Ascending aorta (tissue), 2 donors: ENCODE measurements around the gene CDK14. TPM values are rescaled to one million over a fixed set of nuclear protein-coding genes. Genes with fewer than 3 reads are reported as not detected.

Experiments used
- DNase-seq, 2 donors: peaks; one replicate each; pipeline ENCODE4 v3.0.0-alpha.2; 2019; ENCODE audit warnings: low spot score in 2 of 2
- H3K27ac ChIP-seq, 2 donors: fragments of 200-600 bp; sonication (generic); one replicate each; pipeline ENCODE4 v1.5.1; 2016 to 2017; ENCODE audit warnings: mild to moderate bottlenecking in 1 of 2
- H3K27me3 ChIP-seq: fragments of 200-600 bp; sonication (generic); one replicate; pipeline ENCODE4 v1.5.1; 2017
- H3K36me3 ChIP-seq, 2 donors: fragments of 200-600 bp; sonication (generic); one replicate each; pipeline ENCODE4 v1.5.1; 2016
- H3K4me1 ChIP-seq, 2 donors: fragments of 200-600 bp; sonication (generic); one replicate each; pipeline ENCODE4 v1.5.1; 2016 to 2017; ENCODE audit warnings: mild to moderate bottlenecking in 1 of 2
- H3K4me3 ChIP-seq, 2 donors: fragments of 200-600 bp; sonication (generic); one replicate each; pipeline ENCODE4 v1.5.1; 2016 to 2017; ENCODE audit warnings: mild to moderate bottlenecking in 1 of 2
- H3K9me3 ChIP-seq, 2 donors: fragments of 200-600 bp; sonication (generic); one replicate each; pipeline ENCODE4 v1.5.1; 2016
- CTCF ChIP-seq, 3 experiments: fragments of 200-600 bp in 2 of 3; fragments of 450-650 bp in 1 of 3; sonication (generic) in 2 of 3; IDR thresholded peaks; one replicate each; pipeline ENCODE4 v1.5.1; 2016 to 2019; ENCODE audit warnings: antibody characterized with exemption in 3 of 3, mild to moderate bottlenecking in 1 of 3, moderate library complexity in 1 of 3
- intact Hi-C: fragments of 100-400 bp; cut with DNase I; formaldehyde crosslinking; loops from one replicate; pipeline ENCODE4 v1.15.1; 2023
- total RNA-seq: library from RNA; depleted of rRNA; stranded (reverse); fragments of >200 nt; gene quantifications from one replicate; pipeline ENCODE4 v1.1.0, GENCODE V29; 2016

The CDK14 gene
- total RNA-seq, 1 donor from 2014 or later, result 5.1 TPM

DNA sequence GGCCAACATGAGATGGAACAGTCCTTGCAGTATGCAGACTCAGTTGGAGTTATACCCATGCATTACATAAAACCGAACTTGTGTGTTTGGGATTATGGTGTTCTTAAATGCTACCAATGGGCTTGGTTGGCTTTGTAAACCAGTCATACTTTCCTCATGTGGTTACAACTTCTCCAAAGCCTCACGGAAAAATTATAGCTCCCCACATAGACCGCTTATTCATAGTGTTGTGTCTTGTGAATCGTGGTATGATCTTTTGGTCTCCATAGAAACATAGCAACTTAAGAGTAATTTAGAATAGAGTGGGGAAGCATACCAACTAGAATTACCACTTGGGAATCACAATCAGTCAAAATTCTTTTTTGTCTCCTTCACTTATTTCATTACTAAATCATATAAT is 555.8 kb downstream of the CDK14 start:
- Histone ChIP-seq H3K4me3 (no peak overlapping the region), H3K4me1 (no peaks in the 10 kb centered on the region), H3K36me3 (no peaks in the 10 kb centered on the region), H3K27me3 (no peaks in the 10 kb centered on the region), H3K27ac (no peak overlapping the region), H3K9me3 (no peaks in the 10 kb centered on the region)
- intact Hi-C loops, result no loop called here
- no peak for DNase-seq
- TF ChIP-seq CTCF (IDR thresholded peaks at IDR 0.05), result no peak

DNA sequence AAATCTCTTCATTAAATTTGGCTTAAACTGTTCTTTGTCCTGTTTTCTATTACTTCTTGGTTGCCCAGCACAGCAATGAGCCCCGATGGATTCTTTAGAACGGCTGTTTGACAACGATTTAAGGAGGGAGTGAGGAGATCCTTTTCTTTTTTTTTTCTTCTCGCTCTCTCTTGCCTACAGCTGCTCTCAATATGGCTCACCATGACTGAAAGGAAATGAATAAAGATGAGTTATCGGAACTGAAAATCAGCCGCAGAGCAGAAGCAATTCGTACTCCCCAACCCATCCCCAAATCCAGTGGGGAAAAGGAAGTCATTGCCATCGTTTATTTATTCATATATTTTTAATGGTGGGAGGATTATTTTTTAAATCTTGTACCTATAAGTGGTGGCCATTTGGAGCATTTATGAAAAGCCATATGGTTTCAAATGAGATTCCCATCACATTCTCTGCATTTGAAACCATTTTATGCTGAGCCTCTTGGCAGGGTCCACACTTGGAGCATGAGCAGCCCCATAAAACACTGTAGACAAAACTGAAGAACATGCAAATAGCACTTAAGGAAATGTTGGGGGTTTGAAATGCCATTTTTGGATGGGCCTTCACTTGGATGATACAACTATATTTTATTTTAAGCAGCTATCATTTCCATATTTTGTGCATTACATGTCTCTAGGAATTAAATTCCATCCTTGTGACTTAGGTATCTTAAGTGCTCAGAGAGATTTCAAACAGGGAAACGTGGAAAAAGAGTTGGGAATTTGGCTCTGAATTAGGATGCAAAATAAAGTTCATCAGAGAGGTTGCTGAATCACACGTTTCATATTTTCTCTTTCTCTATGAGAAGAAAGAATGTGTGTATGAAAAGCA is 560.4 kb downstream of the CDK14 start:
- Histone ChIP-seq H3K27ac (no peak overlapping the region), H3K4me3 (no peak overlapping the region), H3K4me1 (no peaks in the 10 kb centered on the region), H3K36me3 (no peaks in the 10 kb centered on the region), H3K27me3 (no peaks in the 10 kb centered on the region), H3K9me3 (no peaks in the 10 kb centered on the region)
- no peak for TF ChIP-seq CTCF (IDR thresholded peaks at IDR 0.05)
- no peak for DNase-seq
- intact Hi-C loops, result no loop called here

- Histone ChIP-seq H3K27ac (no peak overlapping the region), H3K4me1 (peaks cover 0 to 4% of the 10 kb centered on the region in 2 donors), H3K9me3 (no peaks in the 10 kb centered on the region), H3K4me3 (no peak overlapping the region), H3K27me3 (no peaks in the 10 kb centered on the region), H3K36me3 (no peaks in the 10 kb centered on the region)
- DNase-seq, result no peak
- intact Hi-C loops, result no loop called here
- TF ChIP-seq CTCF (IDR thresholded peaks at IDR 0.05), result no peak
Observed at GRCh38 chr7:91157579-91158320, 561.6 kb downstream of the CDK14 start.

DNA sequence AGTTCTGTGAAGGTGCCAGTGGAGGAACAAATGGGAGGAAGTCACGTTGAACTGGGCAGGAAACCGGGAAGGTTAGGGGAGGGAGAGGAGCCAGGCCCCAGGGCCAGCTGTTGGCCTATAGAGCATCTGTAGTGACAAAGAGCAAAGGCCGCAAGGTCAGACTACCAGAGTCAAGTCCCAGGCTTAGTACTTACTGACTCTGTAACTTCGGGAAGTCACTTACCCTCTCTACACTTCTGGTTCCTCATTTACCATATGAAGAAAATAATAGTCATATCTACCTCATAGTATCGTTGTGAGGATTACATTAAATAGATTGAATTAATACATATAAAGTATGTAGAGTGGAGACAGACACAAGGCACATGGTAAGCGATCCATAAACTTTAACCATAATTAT is 566.3 kb downstream of the CDK14 start:
- no peaks in the 10 kb centered on the region for H3K9me3 ChIP-seq
- H3K27me3 ChIP-seq, result no peaks in the 10 kb centered on the region
- no peak for TF ChIP-seq CTCF (IDR thresholded peaks at IDR 0.05)
- intact Hi-C loops, result no loop called here
- peaks cover 0 to 4% of the 10 kb centered on the region in 2 donors for H3K4me1 ChIP-seq
- H3K27ac ChIP-seq, result no peak overlapping the region
- H3K36me3 ChIP-seq, result no peaks in the 10 kb centered on the region
- no peak for DNase-seq
- H3K4me3 ChIP-seq, result no peak overlapping the region

DNA sequence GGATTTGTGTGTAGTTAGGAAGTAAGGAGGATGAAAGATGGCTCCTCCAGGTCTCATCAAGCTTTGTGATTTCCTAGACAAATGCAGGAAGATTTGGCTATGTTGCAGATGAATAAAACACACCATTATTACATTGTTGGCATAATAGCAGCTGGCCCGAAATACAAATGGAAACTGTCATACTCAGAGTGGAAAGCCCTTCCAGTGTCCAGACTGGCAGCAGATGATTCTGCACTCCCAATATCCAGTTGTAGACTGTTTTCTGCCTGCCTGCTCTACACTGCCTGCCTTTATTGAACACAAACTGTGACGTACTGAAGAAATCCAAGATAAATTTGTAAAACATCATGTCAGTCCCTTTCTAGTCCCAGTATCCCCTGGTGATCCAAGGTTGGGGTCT is 568.4 kb downstream of the CDK14 start:
- H3K27me3 ChIP-seq, result no peaks in the 10 kb centered on the region
- H3K9me3 ChIP-seq, result no peaks in the 10 kb centered on the region
- no peaks in the 10 kb centered on the region for H3K36me3 ChIP-seq
- H3K4me1 ChIP-seq, result peaks cover 0 to 4% of the 10 kb centered on the region in 2 donors
- H3K27ac ChIP-seq, result no peak overlapping the region
- no peak for TF ChIP-seq CTCF (IDR thresholded peaks at IDR 0.05)
- intact Hi-C loops, result no loop called here
- H3K4me3 ChIP-seq, result no peak overlapping the region
- DNase-seq, result no peak
